ENCODE measurements around the gene GAS6.
"Not testable (repeated sequence)": the region's sequence is repeated elsewhere in the genome, so short reads cannot be mapped to it uniquely, and the experiment has no call there.

Gene GAS6

DNA sequence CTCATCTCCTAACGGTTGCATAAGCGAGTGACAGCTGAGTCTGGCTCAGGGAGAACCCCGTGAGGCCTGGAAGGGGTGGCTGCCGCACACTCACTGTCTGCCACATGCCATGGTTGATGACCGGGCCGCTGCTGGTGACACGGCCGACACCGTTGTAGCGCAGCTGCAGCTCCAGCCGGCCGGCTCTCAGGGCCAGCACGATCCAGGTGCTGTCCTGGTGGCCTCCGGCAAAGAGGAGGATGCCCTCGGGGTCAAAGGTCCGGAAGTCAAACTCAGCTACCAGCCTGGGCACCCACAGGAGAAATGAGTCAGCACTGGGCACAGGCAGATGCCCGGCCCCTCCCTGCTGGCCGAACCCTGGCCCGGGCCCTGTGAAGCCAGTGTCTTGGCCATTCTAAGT, 31.7 kb downstream of the GAS6 start:
- Histone ChIP-seq H3K4me1 (ENCODE audit: insufficient read depth, low read length) (peaks cover 3% of the 10 kb centered on the region), H3K9me3 (ENCODE audit: low read length) (no peaks in the 10 kb centered on the region), H3K4me3 (ENCODE audit: low read length) (no peak overlapping the region), H3K36me3 (ENCODE audit: insufficient read depth, low read length) (no peaks in the 10 kb centered on the region), H3K27me3 (ENCODE audit: insufficient read depth, low read length) (no peaks in the 10 kb centered on the region), H2AFZ (ENCODE audit: low read depth, low read length) (no peak overlapping the region)

DNA sequence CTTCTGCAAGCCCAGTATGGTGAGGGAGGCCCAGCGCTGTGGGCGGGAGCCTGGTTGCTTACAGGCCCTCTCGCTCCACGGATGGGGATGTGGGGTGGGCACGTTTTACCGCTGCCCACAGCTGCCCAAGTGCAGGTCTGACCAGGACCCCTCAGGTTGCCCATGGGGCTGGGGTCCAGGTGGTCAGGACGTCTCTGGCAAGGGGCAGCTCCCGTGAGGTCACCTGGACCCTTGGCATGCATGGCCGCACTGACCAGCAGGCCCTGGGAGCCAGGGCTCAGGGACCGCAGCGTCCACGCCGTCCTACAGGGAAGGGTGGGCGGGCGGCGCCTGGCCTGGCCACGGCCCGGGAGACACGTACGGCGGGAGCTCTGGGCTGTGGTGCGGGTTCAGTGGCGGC, 32.8 kb downstream of the GAS6 start:
- no peak overlapping the region for H2AFZ ChIP-seq (ENCODE audit: low read depth, low read length)
- H3K27me3 ChIP-seq (ENCODE audit: insufficient read depth, low read length), result no peaks in the 10 kb centered on the region
- no peak overlapping the region for H3K4me3 ChIP-seq (ENCODE audit: low read length)
- no peaks in the 10 kb centered on the region for H3K4me1 ChIP-seq (ENCODE audit: insufficient read depth, low read length)
- H3K9me3 ChIP-seq (ENCODE audit: low read length), result no peaks in the 10 kb centered on the region
- H3K36me3 ChIP-seq (ENCODE audit: insufficient read depth, low read length), result no peaks in the 10 kb centered on the region

- H3K4me1 ChIP-seq (ENCODE audit: insufficient read depth, low read length); H3K9me3 ChIP-seq (ENCODE audit: low read length); H3K27me3 ChIP-seq (ENCODE audit: insufficient read depth, low read length); H2AFZ ChIP-seq (ENCODE audit: low read depth, low read length); H3K36me3 ChIP-seq (ENCODE audit: insufficient read depth, low read length); H3K4me3 ChIP-seq (ENCODE audit: low read length): not testable (repeated sequence)
Measured at GRCh38 chr13:113830426-113830950, 33.4 kb downstream of the GAS6 start.

DNA sequence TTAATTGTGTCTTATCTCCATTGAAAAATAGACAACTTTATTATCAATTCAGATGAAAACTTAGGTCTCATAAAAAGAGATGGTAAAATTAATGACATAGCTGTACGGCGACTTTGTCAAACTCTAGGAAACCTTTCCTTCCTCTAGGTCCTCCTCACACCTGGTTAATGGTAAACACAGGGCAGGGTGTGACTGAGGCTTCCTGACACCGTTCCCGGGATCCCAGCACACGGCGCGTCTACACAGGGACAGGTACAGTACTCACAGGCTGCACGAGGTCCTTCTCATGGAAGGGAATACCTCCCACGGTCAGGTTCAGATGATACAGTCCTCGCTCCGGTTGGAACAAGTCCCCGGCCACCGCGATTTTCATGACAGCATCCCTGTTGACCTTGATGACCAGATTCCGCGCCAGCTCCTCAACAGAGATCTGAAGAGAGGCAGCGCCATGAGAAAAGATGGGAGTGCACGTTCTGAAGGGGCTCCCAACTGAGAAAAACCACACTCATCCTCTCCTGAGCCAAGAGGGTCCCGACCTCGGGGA, 35.5 kb downstream of the GAS6 start:
- Histone ChIP-seq H3K9me3 (ENCODE audit: low read length) (no peaks in the 10 kb centered on the region), H3K27me3 (ENCODE audit: insufficient read depth, low read length) (no peaks in the 10 kb centered on the region), H3K4me1 (ENCODE audit: insufficient read depth, low read length) (no peaks in the 10 kb centered on the region), H2AFZ (ENCODE audit: low read depth, low read length) (no peak overlapping the region), H3K4me3 (ENCODE audit: low read length) (no peak overlapping the region), H3K36me3 (ENCODE audit: insufficient read depth, low read length) (no peaks in the 10 kb centered on the region)

DNA sequence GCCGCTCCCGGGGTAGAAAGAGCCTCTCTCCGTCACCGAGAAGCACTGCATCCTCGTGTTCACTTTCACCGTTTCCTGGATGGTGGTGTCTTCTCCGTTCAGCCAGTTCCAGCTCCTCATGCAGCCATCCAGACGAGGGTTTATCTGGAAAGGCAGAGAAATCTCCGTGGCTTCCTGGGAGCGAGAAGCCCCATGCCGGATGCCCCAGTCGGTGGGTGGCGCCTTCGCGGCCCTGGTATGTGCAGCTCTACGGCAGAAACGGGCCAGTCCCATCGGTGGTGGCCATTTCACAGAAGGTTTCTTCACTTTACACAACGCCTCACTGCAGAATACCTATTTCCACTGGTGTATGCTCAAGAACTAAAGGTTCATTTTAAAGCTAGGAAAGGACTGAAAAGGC, 36.9 kb downstream of the GAS6 start:
- no peaks in the 10 kb centered on the region for H3K9me3 ChIP-seq (ENCODE audit: low read length)
- no peak overlapping the region for H3K4me3 ChIP-seq (ENCODE audit: low read length)
- no peaks in the 10 kb centered on the region for H3K27me3 ChIP-seq (ENCODE audit: insufficient read depth, low read length)
- H3K36me3 ChIP-seq (ENCODE audit: insufficient read depth, low read length), result no peaks in the 10 kb centered on the region
- H2AFZ ChIP-seq (ENCODE audit: low read depth, low read length), result no peak overlapping the region
- no peaks in the 10 kb centered on the region for H3K4me1 ChIP-seq (ENCODE audit: insufficient read depth, low read length)

DNA sequence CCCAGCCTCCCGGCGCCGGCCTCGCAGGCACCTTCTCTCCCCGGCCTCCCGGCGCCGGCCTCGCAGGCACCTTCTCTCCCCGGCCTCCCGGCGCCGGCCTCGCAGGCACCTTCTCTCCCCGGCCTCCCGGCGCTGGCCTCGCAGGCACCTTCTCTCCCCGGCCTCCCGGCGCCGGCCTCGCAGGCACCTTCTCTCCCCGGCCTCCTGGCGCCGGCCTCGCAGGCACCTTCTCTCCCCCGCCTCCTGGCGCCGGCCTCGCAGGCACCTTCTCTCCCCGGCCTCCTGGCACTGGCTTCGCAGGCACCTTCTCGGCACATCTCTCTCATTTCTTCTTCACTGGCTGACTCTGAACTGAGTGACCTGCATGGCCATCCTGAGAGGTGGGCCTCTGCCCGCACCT, 37.4 kb downstream of the GAS6 start:
- H3K4me3 ChIP-seq (ENCODE audit: low read length); H3K4me1 ChIP-seq (ENCODE audit: insufficient read depth, low read length); H3K9me3 ChIP-seq (ENCODE audit: low read length); H2AFZ ChIP-seq (ENCODE audit: low read depth, low read length); H3K36me3 ChIP-seq (ENCODE audit: insufficient read depth, low read length); H3K27me3 ChIP-seq (ENCODE audit: insufficient read depth, low read length): not testable (repeated sequence)

DNA sequence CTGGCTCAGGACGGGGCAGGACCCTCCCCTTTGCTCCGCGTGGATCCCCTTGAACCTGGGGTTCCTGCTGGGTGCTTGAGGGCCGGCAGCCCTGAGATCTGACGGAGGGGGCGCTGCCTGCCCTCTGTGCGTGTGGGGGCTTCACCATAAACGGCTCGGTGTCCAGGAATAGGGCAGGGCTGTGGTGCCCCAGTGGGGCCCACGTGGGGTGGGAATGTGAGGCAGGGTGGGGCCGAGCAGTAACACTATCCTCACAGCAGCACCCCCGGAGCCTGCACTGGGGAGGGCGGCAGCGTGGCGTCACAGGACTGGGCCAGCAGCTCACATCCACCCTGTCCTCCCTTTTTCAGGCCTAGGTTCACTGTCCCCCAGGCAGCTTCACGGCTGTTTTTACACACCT, 38.0 kb downstream of the GAS6 start:
- Histone ChIP-seq H3K36me3 (ENCODE audit: insufficient read depth, low read length) (no peaks in the 10 kb centered on the region), H3K9me3 (ENCODE audit: low read length) (no peaks in the 10 kb centered on the region), H3K4me3 (ENCODE audit: low read length) (no peak overlapping the region), H3K27me3 (ENCODE audit: insufficient read depth, low read length) (no peaks in the 10 kb centered on the region), H3K4me1 (ENCODE audit: insufficient read depth, low read length) (no peaks in the 10 kb centered on the region), H2AFZ (ENCODE audit: low read depth, low read length) (no peak overlapping the region)

DNA sequence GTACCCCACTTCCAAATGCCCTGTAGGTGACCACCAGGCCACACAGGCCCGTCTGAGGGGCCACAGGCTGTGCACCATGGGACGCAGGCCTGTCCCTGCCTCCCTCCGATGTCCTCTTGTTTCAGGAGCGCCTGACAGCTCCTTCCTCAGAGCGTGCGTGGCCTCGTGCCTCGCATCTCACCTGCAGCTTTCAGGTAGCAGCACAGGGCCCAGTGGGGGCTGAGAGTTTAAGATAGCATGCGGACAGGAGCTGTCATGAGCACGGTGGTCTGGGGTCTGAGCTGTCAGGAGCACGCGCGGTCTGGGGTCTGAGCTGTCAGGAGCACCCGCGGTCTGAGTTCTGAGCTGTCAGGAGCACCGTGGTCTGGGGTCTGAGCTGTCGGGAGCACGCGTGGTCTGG, 40.1 kb downstream of the GAS6 start:
- no peaks in the 10 kb centered on the region for H3K9me3 ChIP-seq (ENCODE audit: low read length)
- no peaks in the 10 kb centered on the region for H3K27me3 ChIP-seq (ENCODE audit: insufficient read depth, low read length)
- no peaks in the 10 kb centered on the region for H3K36me3 ChIP-seq (ENCODE audit: insufficient read depth, low read length)
- no peak overlapping the region for H3K4me3 ChIP-seq (ENCODE audit: low read length)
- H3K4me1 ChIP-seq (ENCODE audit: insufficient read depth, low read length), result no peaks in the 10 kb centered on the region
- H2AFZ ChIP-seq (ENCODE audit: low read depth, low read length), result no peak overlapping the region

- H3K27me3 ChIP-seq (ENCODE audit: insufficient read depth, low read length), result no peaks in the 10 kb centered on the region
- no peaks in the 10 kb centered on the region for H3K36me3 ChIP-seq (ENCODE audit: insufficient read depth, low read length)
- no peak overlapping the region for H2AFZ ChIP-seq (ENCODE audit: low read depth, low read length)
- no peaks in the 10 kb centered on the region for H3K9me3 ChIP-seq (ENCODE audit: low read length)
- H3K4me1 ChIP-seq (ENCODE audit: insufficient read depth, low read length), result no peaks in the 10 kb centered on the region
- H3K4me3 ChIP-seq (ENCODE audit: low read length), result no peak overlapping the region
Measured at GRCh38 chr13:113822956-113823744, 40.7 kb downstream of the GAS6 start.

DNA sequence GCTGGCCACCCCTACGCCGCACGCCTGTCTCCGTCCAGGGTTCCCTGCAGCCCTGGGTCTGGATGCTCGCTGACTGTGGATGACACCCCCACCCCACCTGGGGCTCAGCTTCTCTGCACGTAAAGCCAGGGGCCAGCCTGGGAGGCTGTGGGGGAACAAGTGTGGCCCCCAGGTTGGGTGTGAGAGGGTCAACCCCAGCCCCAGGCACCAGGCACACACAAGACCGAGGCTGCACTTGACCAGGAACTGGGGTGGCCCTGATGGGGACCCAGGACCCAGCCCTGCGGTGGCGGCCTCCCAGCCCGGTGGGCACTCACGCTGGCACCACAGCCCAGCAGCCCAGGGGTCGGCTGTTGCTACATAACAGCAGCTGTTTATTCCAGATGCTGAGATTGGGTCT, 41.6 kb downstream of the GAS6 start:
- H3K36me3 ChIP-seq (ENCODE audit: insufficient read depth, low read length), result no peaks in the 10 kb centered on the region
- H3K27me3 ChIP-seq (ENCODE audit: insufficient read depth, low read length), result no peaks in the 10 kb centered on the region
- no peaks in the 10 kb centered on the region for H3K4me1 ChIP-seq (ENCODE audit: insufficient read depth, low read length)
- H3K4me3 ChIP-seq (ENCODE audit: low read length), result no peak overlapping the region
- H3K9me3 ChIP-seq (ENCODE audit: low read length), result no peaks in the 10 kb centered on the region
- H2AFZ ChIP-seq (ENCODE audit: low read depth, low read length), result no peak overlapping the region

DNA sequence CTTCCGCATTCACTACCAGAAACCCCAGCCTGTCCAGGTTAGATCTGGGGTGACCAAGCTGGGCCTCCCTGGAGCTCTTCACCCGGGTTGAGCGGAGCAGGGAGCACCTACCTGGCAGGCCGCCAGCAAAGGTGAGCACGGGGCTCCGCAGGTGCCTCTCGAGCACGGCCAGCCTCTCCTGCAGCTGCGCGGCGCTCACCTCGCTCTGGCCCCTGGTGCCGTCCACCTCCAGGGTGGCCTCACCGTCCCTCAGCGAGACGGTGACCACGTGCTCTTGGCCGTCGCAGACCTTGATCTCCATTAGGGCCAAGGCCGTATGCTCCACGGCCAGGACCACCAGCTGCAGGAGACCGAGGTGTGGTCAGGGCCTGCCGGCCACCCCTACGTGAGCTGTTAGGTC, 42.0 kb downstream of the GAS6 start:
- Histone ChIP-seq H3K4me3 (ENCODE audit: low read length) (no peak overlapping the region), H2AFZ (ENCODE audit: low read depth, low read length) (no peak overlapping the region), H3K27me3 (ENCODE audit: insufficient read depth, low read length) (no peaks in the 10 kb centered on the region), H3K4me1 (ENCODE audit: insufficient read depth, low read length) (no peaks in the 10 kb centered on the region), H3K9me3 (ENCODE audit: low read length) (no peaks in the 10 kb centered on the region), H3K36me3 (ENCODE audit: insufficient read depth, low read length) (no peaks in the 10 kb centered on the region)

DNA sequence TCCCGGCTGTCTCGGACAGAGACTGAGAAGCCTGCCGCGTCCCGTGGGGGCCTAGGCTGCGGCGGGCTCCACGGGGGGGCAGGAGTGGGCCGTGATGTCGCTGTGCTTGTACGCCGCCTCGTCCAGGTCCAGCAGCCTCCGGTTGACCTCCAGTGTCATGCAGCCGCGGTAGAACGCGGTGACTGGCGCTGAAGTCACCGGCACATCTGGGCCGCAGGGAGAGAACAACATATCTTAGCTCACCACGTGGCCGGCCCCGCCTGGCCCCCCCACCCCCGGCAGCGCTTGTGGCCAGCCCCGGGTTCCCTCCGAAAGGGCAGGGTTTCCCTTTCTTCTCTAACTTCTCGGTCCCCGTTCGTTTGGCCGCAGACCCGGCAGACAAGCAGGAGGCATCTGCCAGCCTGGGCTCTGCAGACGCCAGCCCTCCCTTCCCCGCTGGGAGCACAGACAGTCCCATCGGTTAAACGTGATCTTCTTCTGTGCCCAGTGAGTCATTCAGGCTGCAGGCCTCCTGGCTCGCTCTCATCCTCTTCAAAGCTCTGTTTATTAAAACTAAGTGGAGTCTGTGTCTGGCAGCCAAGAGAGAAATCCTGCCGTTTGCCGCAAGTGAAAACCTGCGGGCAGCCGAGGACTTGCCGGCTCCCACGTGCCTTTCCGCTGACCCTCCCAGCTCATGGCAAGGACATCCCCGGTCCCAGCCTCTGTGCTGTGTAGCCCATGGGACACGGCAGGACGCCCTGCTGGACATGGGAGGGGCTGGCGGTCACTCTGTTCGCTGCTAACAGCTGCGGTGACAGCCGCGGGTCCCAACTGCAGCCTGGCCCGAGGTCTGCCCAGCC, 42.8 kb downstream of the GAS6 start:
- no peaks in the 10 kb centered on the region for H3K9me3 ChIP-seq (ENCODE audit: low read length)
- peaks cover 6% of the 10 kb centered on the region for H3K4me1 ChIP-seq (ENCODE audit: insufficient read depth, low read length)
- no peaks in the 10 kb centered on the region for H3K36me3 ChIP-seq (ENCODE audit: insufficient read depth, low read length)
- H2AFZ ChIP-seq (ENCODE audit: low read depth, low read length), result no peak overlapping the region
- no peak overlapping the region for H3K4me3 ChIP-seq (ENCODE audit: low read length)
- H3K27me3 ChIP-seq (ENCODE audit: insufficient read depth, low read length), result no peaks in the 10 kb centered on the region
